ENCODE measurements around the gene FCHSD2.

FCHSD2 gene

DNA sequence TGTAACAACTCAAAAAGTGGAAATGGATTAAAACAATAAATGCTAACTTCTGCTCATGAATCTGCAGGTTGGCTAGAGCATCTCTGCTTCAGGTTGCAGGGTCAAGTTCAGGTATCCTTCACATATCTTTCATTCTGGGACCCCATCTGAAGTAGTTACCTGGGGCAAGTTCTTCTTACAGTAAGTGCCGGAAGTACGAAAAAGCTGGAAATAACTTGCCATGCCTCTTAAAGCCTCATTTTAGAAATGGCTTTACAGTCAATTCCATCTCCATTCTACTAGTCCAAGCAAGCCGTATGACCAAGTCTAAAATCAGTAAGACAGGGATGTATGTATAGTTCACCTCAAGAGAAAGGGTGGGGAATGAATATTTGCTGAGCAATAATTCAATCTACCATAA, 93.7 kb downstream of the FCHSD2 start:
- no peak for TF ChIP-seq SIN3A (IDR thresholded peaks at IDR 0.05; ENCODE audit: borderline replicate concordance, insufficient read depth, low read length)
- no peak for TF ChIP-seq FOXP2 (optimal IDR thresholded peaks at IDR 0.05; ENCODE audit: borderline replicate concordance, extremely low read depth, extremely low read length, insufficient read depth)
- no peak for TF ChIP-seq POLR2AphosphoS5 (IDR thresholded peaks at IDR 0.05; ENCODE audit: low read depth, low read length)

GRCh38 chr11:73047773-73048371, 94.2 kb downstream of the FCHSD2 start:
- TF ChIP-seq TAF1 (IDR thresholded peaks at IDR 0.05; ENCODE audit: borderline replicate concordance, insufficient read depth, low read length): no peak
- TF ChIP-seq POLR2AphosphoS5 (IDR thresholded peaks at IDR 0.05; ENCODE audit: low read depth, low read length): no peak
- no peak for TF ChIP-seq SIN3A (IDR thresholded peaks at IDR 0.05; ENCODE audit: borderline replicate concordance, insufficient read depth, low read length)

- TF ChIP-seq SIN3A (IDR thresholded peaks at IDR 0.05; ENCODE audit: borderline replicate concordance, insufficient read depth, low read length) (no peak), FOXP2 (optimal IDR thresholded peaks at IDR 0.05; ENCODE audit: borderline replicate concordance, extremely low read depth, extremely low read length, insufficient read depth) (no peak), REST (IDR thresholded peaks at IDR 0.05; ENCODE audit: insufficient read depth in 1 of 2, low read depth in 2 of 2, low read length in 2 of 2) (no peak), POLR2AphosphoS5 (IDR thresholded peaks at IDR 0.05; ENCODE audit: low read depth, low read length) (no peak), TAF1 (IDR thresholded peaks at IDR 0.05; ENCODE audit: borderline replicate concordance, insufficient read depth, low read length) (no peak)
Observed at GRCh38 chr11:73040046-73040445, 102.1 kb downstream of the FCHSD2 start.

DNA sequence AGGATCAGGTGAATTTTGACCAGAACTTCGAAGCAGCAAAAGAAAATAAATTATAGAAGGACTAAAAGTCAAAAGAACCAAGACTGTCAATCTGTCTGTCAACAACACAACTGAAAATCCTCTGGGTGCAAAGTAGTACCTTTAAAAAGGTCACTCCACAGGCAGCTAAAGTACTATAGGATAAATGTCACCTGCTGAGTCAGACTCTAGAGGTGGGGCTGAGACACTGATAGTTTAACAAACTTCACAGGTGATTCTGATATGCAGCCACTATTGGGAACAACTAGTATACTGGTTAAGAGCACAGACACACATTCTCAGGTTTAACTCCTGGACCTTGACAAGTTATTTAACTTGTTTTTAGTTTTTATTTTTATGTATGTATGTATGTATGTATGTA, 107.3 kb downstream of the FCHSD2 start:
- no peak for TF ChIP-seq REST (IDR thresholded peaks at IDR 0.05; ENCODE audit: insufficient read depth in 1 of 2, low read depth in 2 of 2, low read length in 2 of 2)
- no peak for TF ChIP-seq TAF1 (IDR thresholded peaks at IDR 0.05; ENCODE audit: borderline replicate concordance, insufficient read depth, low read length)
- no peak for TF ChIP-seq POLR2AphosphoS5 (IDR thresholded peaks at IDR 0.05; ENCODE audit: low read depth, low read length)
- no peak for TF ChIP-seq SIN3A (IDR thresholded peaks at IDR 0.05; ENCODE audit: borderline replicate concordance, insufficient read depth, low read length)
- TF ChIP-seq FOXP2 (optimal IDR thresholded peaks at IDR 0.05; ENCODE audit: borderline replicate concordance, extremely low read depth, extremely low read length, insufficient read depth): no peak

DNA sequence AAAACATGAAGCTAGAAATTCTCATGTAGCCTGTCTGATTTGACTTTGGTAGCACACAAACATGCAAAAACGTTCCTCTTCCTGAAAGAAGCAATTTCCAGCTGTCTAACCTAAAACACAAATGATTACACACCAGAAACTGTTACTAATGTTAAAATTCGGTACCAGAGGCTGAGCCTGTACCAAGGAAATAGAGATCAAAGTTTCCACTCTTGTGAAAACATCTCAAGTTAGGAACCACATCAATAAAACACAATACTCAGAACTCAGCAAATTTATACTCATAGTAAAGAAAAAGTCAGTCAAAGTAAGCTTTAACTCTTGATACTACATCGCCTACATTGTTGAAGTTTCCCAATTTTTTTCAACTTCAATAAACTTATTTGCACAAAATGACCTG, 107.8 kb downstream of the FCHSD2 start:
- no peak for TF ChIP-seq POLR2AphosphoS5 (IDR thresholded peaks at IDR 0.05; ENCODE audit: low read depth, low read length)

GRCh38 chr11:73030130-73030529, 112.0 kb downstream of the FCHSD2 start:
- TF ChIP-seq FOXP2 (optimal IDR thresholded peaks at IDR 0.05; ENCODE audit: borderline replicate concordance, extremely low read depth, extremely low read length, insufficient read depth) (no peak), SIN3A (IDR thresholded peaks at IDR 0.05; ENCODE audit: borderline replicate concordance, insufficient read depth, low read length) (no peak), POLR2AphosphoS5 (IDR thresholded peaks at IDR 0.05; ENCODE audit: low read depth, low read length) (no peak), REST (IDR thresholded peaks at IDR 0.05; ENCODE audit: insufficient read depth in 1 of 2, low read depth in 2 of 2, low read length in 2 of 2) (no peak), TAF1 (IDR thresholded peaks at IDR 0.05; ENCODE audit: borderline replicate concordance, insufficient read depth, low read length) (no peak)

- TF ChIP-seq FOXP2 (optimal IDR thresholded peaks at IDR 0.05; ENCODE audit: borderline replicate concordance, extremely low read depth, extremely low read length, insufficient read depth) (no peak), POLR2AphosphoS5 (IDR thresholded peaks at IDR 0.05; ENCODE audit: low read depth, low read length) (no peak), REST (IDR thresholded peaks at IDR 0.05; ENCODE audit: insufficient read depth in 1 of 2, low read depth in 2 of 2, low read length in 2 of 2) (no peak), TAF1 (IDR thresholded peaks at IDR 0.05; ENCODE audit: borderline replicate concordance, insufficient read depth, low read length) (no peak), SIN3A (IDR thresholded peaks at IDR 0.05; ENCODE audit: borderline replicate concordance, insufficient read depth, low read length) (no peak)
Observed at GRCh38 chr11:73029403-73029802, 112.7 kb downstream of the FCHSD2 start.

Data from PFSK-1 (cell line).